ENCODE measurements around the gene SRXN1.
"Not testable (repeated sequence)": the region's sequence is repeated elsewhere in the genome, so short reads cannot be mapped to it uniquely, and the experiment has no call there.

The SRXN1 gene

DNA sequence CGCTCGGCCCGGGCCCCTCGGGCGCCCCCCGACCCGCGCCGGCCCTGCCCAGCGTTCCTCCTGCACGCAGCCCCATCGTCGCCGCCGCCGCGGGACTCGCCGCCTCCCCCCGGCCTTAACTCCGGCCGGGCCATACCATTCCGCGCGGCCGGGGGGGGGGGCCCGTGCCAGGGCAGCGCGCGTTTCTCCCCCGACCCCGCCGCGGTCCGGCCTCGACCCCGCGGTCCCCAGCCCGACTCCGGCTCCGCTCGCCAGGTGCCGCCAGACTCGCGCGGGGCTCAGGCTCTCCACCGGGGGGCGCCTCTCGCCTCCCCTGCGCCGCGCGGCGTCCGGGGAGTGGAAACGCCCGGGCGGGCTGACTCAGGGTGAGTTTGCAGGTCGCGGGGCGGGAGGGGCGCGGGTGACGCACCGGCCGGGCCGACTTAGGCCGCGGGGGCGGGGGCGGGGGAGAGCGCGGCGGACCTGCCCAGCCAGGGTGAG, at the start of gene SRXN1:
SRXN1 (minus strand) TSS at position 91 of the 480 bp plus-strand sequence; CDS start at position 76, 15 bp downstream.
- DNase-seq = peak; percentile 96

DNA sequence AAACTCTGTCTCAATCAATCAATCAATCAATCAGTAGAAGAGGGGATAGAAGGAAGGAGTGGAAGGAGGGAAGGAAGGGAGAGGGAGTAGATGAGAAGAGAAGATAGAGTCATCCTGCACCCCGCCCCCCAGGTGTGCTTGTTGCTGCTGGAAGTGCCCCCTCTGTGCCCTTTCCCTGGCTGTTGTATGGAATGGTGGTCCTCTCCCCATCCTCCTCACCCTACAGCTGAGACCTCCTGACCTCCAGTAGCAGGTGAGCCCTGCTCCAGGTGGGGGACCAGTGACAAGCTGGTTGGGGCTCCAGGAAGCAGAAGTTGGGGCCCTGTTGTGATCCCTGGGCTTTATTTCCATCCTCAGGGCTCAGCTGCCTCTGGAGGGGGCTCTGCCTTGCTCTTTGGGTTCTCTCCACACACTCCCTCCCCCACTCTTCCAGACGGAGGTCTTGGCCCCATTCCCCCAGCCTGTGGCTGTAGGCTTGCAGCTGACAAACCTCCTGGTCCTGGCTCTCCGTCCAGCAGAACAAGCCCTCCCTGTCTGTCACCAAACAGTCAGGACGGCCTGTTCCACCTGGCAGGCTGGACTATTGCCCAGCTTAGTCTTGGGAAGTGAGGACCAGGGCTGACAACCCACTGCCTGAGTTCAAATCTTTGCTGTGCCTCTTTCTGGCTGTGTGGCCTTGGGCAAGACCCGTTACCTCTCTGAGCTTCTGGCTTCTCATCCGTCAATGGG, 48.6 kb upstream of the SRXN1 start:
- no peak for DNase-seq

DNA sequence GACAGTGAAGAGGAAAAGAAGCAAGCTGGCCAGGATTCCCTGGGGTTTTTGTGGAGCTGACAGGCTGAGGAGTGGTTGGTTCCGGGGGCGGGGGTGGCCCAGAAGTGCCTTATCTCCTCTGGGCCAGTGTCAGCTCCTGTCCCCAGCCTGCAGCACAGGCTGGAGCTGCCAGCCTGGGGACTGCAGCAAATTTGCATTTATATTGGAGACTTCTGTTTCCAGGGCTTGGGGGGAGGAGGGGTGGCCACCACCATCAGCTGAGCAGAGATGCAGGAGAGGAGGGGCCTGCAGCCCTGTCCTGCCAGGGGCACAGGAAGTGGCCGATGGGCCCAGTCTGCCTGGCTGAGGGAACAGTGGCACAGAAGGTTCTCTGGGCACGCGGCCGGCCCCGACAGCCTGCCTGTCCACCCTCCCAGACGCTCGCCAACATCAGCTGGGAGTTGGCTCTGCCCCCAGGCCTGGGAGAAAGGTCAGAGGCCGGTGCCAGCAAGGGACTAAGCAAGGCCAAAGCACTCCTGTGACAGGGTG, 46.9 kb upstream of the SRXN1 start:
- peak; percentile 53 for DNase-seq

DNA sequence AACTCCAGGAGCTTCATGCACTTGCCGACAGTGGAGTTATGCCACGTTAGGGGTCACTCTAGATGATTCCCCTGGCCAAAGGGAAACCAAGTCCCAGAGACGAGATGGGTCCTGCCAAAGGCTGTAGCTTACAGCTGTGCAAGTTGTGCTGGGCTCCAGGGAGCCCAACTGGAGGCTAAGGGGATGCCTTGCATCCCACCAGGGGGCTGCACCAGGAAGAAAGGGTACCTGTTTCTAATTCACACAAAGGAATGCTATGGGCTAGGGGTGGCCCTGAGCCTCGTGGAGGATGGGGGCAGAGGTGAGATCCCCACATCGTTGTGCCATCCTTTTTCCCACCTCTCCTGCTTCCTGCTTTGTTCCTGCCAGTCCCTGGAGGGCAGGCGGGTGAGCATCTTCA, 46.3 kb upstream of the SRXN1 start:
- no peak for DNase-seq

DNA sequence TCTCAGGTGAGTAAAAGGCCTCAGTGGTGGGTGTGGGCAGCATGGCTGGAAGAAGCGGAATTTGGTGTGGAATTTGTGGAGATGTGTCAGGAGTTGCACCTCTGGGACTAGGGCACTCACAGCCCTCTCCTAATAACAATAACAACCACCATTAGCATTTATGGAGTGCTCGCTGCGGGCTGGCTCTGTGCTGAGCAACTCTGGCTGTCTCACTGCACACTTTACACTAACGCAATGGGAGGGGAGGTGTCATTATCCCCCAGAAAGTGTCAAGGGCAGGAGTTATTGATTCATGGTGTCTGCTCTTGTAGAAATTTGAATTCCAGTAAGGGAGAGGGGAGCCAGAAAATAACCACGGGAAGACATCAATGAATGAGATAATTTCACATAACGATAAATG, 45.3 kb upstream of the SRXN1 start:
- DNase-seq = no peak

DNA sequence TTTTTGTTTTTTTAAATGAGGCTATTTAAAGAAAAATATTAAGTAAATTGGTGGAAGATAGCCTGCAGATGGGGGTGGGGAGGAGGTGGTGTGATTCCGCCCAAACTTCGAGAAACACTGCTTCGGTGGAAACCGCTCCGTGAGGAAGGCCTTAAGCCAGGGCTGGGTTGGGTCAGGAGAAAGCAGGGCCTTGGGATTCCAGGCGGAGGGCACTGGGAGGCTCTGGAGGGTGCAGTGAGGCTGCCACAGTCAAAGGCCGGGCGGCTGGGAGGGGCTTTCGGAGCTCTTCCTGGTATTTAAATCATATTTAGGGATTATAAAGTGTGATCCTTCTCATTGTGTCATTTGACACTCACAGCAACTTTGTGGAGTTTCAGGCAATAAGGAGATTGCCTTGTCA, 44.8 kb upstream of the SRXN1 start:
- DNase-seq = no peak

GRCh38 chr20:695165-695866, 42.3 kb upstream of the SRXN1 start:
- DNase-seq = no peak

DNA sequence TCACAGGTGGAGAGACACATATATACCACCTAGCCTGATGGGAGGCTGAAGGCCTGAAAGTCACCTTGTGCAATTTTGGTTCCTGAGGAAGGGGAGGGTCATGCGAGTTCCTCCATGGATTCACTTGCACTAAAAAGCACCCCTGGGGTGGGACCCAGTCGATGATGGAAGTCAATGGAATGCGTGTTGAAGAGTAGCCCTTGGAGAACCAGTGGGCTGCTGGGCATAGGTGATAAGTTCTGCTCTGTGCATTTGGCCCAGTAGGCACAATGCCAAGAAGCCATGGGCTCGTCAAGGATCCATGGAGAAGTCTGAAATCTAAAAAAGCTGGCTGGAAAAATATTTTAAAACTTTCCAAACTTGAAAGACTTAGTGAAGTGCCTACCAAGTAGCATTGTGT, 41.5 kb upstream of the SRXN1 start:
- no peak for DNase-seq

DNA sequence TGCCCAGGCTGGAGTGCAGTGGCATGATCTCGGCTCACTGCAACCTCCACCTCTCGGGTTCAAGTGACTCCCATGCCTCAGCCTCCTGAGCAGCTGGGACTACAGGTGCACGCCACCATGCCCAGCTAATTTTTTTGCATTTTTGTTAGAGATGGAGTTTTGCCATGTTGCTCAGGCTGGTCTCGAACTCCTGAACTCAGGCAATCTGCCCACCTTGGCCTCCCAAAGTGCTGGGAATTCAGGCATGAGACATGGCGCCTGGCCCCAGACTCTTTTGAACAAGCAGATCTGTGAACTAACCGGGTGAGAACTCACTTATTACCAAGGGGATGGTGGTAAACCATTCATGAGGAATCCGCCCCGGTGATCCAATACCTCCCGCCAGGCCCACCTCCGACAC, 40.8 kb upstream of the SRXN1 start:
- DNase-seq = not testable (repeated sequence)

DNA sequence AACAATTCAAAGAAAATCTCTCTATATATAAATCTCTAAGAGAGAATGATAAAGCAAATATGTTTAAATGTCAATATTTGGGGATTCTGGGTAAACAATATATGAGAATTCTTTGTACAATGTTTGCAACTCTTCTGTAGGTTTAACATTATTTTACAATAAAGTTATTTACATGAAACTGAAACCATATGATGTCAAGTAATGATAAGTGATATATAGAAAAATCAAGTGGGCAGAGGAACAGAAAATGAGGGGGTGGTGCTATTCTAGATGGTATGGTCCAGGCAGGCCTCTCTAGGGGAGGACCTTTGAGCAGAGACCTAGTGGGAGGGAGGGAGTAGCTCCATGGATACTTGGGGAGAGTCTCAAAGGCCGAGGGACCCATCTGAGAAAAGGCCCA, 39.0 kb upstream of the SRXN1 start:
- no peak for DNase-seq

DNA sequence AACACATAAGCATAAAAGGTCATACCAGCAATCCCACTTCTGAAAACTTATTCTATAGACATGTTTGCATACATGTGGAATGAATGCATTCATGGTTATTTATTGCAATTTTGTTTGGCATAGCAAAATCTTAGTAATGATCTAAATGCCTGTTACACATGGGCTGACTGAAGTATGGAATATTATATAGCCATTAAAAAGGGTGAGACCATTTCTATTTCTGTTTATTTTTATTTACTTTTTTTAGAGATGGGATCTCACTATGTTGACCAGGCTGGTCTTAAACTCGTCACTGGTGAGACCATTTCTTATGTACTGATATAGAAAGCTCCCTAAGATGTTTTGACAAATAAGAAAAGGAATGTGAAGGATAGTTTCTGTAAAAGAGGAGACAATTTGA, 36.9 kb upstream of the SRXN1 start:
- DNase-seq = no peak

DNA sequence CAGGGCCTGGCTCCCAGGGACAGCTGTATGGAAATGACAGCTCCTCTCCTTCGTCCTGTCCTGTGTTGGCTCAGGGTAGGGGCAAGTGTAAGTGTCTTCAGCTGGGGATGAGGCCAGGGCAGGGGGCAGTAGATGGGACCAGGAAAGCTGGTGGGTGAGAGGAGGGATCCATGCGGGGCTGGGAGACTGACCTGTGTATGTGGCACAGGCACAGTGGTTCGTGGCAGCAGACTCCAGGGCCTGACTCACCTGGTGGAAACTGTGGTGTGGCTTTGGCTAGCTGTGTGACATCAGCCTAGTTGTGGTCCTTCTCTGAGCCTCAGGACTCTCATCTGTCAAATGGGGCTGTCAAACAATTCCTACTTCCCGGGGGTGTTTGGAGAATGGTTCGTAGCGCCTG, 36.3 kb upstream of the SRXN1 start:
- no peak for DNase-seq

- no peak for DNase-seq
Observed at GRCh38 chr20:688809-689212, 35.8 kb upstream of the SRXN1 start.

DNA sequence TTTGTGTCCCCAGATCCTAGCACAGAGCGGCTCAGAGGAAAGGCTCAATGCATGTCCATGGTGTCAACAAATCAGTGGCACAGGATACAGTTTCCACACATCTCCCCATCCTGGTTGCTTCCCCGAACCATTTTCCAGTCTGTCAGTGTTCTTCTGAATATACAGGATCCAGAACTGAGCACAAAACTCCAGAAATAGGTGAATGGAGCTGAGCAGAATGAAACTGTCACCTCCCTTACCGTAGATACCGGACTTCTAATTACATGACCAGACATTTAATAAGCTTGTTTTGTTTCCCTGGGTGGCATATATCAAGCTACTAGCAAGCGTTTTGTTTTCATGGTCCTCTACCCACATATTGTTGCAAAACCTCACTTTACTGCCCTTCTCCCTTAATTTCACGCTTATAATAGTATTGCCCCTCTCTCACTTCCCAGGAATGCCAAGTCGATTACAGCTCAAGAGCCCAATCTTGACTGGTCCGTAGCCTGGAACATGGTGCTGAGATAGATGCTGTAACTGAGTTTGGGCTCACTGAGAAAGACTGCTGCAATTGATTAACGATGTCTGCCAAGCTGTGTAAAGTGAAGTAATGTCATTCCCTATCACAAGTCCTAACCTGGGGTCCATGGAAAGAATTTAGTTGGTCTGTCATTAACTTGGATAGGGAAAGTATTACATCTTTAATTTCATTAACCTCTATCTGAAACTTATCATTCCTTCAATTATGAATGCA, 34.6 kb upstream of the SRXN1 start:
- DNase-seq = no peak

DNA sequence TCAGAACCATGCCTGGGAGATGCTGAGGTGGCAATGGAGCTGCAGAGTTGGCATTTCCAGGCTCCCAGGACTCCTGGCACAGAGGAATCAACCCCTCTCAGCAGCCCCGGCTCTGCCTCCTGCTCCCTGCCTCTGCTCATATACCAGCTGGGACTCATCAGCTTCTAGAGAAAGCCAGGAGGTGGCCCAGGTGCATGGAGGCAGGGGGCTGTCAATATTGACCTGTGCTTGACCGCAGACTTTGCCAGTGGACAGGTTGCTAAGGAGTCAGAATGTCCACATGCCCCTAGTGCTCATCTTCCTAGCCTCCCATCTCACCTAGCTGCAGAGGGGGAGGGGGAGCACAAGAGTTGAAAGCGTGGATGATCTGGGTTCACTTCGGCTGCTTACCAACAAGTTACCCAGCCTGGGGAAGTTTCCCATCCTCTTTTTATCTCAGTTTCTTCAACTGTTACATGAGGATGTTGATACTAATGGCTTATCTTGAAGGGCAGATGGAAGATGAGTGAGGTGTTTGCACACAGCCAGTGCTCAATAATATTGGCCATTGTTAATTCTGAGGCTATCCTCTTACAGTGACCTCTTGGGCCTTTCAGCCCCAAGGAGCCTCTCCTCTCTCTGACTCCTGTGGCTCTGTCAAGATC, 31.8 kb upstream of the SRXN1 start:
- DNase-seq = peak; percentile 50

- no peak for DNase-seq
Observed at GRCh38 chr20:682123-682522, 29.1 kb upstream of the SRXN1 start.

DNA sequence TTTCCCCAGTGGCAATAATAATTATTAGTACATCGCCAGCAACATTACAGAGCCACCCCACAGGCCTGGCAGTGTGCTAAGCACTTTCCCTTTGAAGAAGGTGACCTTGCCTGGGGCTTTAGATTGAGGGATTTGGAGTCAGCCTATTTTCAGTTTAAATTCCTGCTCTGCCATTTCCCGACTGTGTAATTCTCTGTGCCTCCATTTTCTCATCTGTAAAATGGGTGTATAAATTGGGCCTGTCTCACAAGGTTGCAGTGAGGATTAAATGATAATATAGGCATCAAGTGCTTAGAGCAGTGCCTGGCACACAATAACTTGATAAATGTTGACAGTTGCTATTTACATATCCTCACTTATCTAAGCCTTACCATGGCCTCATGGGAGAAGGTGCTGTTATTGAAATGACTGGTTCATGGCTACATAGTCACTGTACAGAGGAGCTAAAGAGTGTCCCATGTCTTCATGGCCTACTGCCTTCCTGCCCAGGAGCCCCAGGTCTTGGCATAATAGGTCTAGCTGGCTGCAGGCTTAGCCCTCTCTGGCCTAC, 27.7 kb upstream of the SRXN1 start:
- no peak for DNase-seq

GRCh38 chr20:677957-678356, 25.0 kb upstream of the SRXN1 start:
- peak; percentile 42 for DNase-seq

DNA sequence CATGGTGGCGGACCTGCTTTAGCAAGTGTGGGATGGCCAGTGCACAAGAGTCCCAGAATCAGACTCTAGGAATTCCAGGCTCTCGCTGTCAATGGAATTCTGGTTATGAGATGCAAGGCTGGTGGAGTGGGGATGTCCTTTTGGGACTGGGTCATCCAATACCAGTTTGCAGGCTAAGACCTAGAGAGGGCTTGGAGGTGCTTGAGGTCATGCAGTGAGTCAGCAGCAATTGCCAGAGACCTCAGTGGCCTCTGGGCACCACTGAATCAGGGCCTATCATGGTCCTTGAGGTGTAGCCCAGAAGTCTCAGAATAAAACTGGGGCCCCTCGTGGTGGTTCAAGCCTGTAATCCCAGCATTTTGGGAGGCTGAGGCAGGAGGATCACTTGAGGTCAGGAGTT, 24.0 kb upstream of the SRXN1 start:
- DNase-seq = no peak

GRCh38 chr20:676315-676937, 23.4 kb upstream of the SRXN1 start:
- DNase-seq = peak; percentile 48

- DNase-seq = peak; percentile 80
Observed at GRCh38 chr20:675453-676314, 22.7 kb upstream of the SRXN1 start, which contains the start of gene SCRT2. TSS of gene SCRT2 (minus strand) at chr20:675802. CDS start at chr20:675601, 201 bp downstream.
